ENCODE measurements around the gene KRT79.

The KRT79 gene

DNA sequence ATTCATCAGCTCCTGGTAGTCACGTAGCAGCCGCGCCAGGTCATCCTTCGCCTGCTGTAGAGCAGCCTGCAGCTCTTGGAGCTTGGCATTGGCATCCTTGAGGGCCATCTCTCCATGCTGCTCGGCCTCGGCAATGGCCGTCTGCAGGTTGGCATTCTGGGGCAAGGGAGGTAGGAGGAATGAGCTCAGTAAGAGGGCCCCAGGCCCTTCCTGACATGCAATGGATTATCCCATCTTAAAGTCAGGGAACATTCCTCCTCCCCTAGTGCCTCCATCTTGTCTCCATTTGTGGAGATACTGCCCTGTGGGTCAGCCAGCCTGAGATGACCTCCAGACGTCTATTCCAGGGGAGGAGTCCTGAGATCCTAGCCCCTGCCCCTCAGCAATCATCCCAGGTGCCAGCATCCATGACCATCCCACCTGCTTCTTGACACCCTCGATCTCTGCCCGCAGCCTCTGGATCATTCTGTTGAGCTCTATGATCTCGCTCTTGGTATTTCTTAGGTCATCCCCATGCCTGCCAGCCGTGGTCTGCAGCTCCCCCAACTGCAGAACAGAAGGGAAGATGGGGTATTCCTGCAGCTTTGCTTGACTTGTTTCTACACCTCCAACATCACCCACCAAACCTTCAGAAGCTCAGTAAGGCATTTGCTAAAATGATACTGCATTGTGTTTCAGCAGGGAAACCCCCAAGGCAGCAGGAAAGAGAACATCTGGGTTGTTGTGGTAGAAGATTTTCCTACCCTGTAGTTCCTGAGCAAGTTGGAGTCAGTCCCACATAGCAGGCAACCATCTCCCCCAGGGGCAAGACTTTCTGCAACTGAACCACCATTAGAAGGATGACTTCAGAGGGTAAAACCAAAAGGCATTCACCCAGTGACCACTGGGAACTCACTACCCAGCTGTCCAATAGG lies 42.6 kb downstream of the KRT79 start:
- no peak for DNase-seq (ENCODE audit: low spot score)

DNA sequence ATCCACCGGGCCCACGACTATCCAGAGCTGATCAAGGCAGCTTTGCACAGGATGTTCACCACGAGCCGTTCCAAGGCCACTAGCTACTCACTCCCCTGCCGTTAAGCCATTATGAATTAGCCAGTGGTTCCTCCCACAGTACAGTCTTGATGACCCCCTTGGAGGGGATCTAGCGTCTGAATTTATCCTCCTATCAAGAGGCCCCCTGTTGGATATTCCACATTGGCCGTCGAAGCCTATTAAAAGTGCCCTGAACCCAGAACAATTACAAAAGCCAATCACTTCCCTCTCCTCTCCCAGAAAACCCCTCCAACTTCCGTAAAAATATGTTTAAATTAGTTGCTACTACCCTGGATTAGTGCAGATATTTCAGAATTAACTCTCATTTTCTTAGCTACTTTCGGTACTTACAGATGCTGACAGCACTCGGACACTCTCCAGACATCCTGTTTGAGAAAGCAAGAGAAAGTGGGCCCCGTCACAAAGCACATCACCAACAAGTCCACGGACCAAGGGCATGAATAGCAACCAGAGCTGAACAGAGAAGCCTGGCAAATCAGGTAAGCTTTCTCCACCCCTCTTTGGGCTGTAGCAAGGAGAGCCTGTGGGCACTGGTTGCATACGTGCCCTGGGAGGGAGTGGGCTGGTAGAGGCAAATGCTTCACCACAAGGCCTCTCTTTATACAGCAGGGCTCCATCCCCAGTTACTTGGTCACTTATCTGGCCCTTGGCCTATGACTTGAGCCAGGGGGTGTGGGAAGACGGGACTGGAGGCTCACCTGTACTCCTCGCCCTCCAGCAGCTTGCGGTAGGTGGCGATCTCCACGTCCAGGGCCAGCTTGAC lies 43.5 kb downstream of the KRT79 start:
- DNase-seq (ENCODE audit: low spot score): no peak

DNA sequence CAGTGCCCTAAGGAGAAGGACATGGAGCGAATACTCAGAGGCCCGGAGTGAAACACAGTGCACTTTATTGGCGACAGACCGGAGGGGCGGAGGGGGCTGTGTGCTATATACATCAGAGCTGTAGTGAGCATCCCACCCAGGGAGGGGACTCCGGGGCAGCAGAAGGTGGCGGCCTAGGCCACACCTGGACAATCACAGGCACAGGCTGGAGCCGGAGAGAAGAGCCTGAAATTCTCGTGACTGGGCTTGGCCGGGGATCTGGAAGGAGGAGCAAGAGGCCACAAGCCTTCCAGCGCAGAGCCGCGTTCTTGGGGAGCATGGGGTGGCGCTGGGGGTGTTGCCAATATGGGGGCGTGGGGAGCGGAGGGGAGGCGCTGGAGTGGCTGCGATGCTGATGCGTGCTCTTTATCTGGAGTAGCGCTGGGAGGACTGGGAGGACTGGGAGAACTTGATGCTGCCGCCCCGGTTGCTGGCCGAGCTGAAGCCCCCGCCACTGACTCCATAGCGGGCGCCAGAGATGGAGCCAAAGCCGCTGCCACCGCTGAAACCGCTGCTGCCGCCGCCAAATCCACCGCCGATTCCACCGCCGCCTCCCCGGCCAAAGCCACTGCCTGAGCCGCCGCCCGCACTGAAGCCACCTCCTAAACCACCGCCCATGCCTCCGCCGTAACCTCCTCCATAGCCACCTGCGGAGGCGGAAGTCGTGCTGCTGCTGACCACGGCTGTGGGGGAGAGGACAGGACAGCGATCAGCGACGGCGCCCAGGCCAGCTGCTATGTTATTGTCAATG lies 44.3 kb downstream of the KRT79 start:
- DNase-seq (ENCODE audit: low spot score): no peak

DNA sequence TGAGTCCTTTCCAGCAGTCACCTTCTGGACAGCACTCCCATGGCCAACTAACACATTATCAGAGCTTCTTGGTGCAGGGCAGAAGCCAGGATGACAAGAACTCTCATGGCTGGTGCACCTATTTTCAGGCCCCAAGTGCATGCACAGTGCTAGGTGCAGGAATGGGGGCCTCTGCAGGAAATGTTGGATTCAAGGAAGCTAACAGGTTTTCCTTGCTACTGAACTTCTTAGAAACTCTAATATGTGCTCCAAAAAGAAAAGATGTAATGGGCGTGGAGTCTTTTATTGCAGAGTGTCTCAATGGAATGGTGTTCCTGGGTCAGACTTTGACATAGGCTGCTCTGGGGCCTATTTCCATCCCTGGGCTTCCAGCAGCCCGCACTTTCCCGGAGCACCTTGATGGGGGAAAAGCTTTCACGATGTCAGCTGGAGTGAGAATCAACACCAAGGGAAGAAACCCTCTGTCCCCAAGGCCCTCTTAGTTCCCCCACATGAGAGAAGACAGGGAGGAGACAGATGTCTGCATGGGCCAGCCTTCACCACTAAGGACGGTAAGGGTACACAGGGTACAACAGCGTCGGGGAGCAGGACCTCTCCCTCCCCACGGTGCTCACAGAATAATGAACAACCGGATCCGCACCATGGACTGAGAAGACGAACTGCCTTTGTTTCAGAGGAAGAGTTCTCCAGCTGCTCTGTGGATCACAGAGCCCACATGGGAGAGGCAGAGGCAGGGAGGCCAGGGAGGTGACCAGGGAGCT lies 45.1 kb downstream of the KRT79 start:
- no peak for DNase-seq (ENCODE audit: low spot score)

DNA sequence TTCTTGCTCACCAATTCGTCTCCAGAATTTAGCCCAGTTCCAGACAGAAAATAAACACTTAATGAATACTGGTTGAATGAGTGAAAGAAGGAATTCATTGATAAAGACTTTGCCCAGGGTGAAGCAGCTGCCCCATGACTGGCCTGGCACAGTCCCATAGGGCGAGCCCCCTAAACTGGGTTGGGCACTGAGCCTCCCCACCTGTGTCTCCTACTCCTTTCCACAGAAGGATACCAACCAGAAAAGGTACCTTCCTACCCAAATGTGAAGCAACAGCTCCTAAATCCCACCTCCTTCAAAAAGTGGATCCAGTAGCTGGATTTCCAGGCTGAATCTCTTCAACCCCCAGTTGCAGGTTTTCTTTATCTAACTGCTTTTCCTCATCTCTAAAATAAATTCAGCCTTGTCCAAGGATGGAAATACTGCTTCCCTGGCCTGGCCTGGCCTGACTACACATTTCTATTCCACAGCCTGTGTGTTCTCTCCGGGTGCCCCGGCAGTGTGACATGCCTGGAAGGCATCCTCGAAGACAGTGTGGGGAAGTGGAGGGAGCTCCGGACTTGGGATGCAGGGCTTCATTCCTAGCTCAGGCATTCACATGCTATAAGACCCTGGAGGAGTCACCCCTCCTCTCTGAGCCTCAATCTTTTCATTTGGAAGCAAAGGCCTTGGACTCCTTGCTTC lies 45.8 kb downstream of the KRT79 start:
- DNase-seq (ENCODE audit: low spot score): no peak

DNA sequence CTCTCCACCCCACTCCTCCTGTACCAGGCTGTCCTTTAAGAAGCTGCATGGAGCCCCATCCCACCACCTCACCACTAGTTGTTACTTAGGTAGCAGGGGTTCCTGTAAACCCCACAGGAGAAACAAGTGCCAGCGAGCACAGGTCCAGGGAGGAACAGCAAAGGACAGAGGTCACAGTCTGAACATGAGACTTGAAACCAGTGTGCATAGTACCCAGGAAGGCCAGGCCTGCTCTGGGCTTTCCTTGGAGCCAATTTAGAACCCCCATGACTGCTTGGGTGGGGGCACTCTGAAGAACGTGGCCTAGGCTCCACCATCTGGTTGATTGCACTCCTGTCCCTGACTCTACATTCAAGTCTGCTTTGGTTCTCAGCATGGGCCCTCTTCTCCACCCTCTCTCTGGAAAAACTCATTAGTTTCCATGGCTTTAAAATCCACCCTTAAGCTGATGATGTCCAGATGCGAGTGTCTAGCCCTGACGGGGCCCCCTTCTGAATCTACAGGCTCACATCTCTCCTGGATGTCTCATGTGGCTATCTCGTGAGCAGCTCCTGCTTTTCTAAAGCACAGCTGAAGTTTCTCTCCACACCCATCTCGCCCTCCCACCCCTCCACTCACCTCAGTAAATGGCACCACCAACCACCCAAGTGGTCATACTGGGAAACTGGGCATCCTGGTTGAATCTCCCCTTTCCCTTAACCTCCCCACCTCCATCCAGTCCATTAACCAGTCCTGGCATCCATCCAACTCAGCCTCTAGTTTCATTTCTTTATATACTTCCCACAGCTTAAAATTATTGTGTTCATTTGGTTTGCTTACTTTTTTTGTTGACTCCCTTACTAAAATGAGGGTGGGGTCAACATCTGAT lies 46.6 kb downstream of the KRT79 start:
- no peak for DNase-seq (ENCODE audit: low spot score)

DNA sequence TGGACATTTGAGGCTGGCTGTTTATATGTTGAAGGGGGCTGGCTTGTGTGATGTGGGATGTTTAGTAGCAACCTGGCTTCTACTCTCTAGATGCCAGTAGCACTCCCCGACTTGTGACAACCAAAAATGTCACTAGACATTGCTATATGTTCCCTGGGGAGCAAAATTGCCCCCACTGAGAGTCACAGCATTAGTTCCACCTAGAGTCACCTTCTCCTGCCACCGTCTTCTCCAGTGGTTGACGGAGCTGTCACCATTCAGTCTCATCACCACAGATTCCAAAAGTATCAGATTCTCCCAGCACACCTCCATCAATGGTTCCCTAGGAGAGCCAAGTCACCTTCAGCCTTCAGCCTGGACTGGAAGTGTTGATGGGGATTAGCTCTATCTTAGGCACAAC lies 49.2 kb downstream of the KRT79 start:
- DNase-seq (ENCODE audit: low spot score): peak; percentile 17

DNA sequence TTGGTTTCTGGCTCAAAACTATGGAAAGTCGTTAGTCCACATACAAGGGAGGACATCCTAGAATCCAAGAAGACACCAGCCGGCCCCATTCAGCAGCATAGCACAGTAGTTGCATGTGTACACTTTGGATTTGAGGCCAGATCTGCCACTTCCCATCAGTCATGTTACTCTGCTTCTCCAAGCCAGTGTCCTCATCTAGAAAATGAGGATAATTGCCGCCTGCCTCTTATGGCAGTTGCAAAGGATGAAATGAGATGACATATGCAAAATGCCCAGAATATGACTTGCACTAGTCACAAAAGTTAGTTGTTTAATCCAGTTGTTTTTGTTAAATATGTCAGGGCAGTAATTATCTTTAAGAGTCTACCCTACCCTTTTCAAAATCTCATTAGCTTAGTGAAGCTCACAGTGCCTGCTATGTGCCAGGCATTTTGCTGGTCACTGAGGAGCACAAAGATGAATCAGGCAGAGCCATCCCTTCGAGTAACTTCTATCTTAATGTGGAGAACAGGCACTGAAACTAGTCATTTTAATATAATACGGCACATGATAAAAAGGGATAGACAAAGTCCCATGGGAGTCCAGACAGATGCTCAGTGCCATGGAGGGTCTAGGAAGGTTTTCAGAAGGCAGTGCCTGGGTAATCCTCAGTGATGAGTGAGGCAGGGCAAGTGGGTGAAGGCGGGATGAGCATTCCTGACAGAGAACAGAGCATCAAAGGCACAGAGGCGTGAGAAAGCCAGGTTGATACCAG lies 50.4 kb downstream of the KRT79 start:
- DNase-seq (ENCODE audit: low spot score): no peak

DNA sequence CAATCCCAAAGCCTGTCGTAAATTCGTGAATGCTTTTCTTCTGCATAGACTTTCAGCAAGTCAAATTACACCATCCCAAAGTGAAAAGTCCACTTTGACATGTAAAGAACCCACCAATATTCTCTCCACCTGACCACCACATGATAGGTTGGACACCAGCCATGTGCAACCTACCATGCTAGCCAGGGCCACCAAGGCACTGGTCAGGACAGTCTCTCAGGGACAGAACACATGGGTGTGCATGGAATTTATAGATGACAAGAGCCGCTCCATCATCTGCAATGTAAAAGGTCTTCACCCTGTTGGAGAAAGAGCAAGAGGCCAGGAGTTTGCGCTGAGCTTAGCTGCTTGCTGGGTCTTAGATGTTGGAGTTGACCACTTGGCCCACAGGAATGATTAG lies 51.6 kb downstream of the KRT79 start:
- no peak for DNase-seq (ENCODE audit: low spot score)

DNA sequence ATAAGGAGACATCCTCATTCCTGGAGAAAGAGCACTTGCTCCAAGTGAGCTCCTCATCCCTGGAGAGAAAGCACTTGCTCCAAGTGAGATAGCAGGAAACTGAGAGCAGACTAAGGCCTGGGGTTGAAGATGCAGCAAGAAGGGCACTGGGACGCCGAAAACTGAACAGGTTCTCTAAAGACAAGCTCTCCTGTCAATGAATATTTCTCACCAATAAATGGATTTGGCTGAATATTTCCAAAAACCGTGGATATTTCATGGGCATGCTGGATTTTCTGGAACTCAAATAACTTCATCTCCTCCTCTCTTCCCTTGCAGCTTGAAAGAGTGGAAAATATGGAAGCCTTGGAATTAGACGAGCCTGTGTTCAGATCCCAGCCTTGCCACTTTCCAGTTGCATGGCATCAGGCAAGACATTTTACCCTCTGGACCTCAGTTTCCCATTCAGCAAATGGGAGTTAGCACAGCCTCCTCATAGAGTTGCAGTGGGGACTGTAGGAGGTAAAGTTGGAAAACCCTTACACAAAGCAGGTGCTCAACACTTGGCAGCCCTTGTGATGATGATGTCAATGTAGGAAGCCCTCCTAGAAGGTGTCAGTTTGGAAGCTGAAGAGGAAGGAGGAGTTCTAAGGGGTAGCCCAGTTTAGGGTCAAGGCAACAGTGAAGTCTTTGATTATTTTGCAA lies 52.6 kb downstream of the KRT79 start:
- DNase-seq (ENCODE audit: low spot score): no peak

DNA sequence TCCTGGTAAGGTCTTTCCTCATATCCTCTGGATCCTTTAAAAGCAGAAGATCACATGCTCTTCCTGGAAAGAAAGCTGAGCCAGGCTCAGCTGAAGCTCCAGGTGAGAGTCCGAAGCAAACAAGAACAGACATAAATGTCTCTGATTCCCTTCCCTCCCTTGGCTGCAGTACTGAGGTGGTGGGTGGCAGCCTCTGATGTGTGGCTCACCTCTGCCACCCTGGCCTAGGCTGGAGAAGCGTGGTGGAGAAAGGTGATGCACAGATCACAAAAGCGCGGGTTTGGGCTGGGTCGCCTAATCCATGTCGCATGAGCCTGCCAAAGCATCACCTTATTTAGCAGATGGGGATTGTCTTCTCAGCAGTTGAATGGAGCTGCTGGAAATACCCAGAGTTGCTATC lies 54.2 kb downstream of the KRT79 start:
- DNase-seq (ENCODE audit: low spot score): no peak

DNA sequence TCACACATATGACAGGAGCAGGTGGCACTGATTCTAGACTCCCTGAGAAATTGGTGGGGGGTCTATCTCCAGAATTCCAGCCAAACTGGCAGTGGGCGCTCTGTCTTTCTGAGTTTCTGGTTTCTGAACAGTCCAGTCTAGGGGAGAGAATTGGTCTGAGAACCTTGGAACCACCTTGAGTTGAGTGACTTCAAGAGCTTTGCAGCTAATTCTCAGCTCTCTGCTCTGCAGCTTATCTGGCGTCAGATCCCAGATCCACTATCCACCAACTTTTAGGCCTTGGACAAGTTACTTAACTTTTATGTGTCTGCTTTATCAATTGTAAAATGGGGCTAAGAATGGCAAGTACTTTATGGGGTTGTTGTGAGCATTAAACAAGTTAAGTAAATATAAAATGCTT lies 55.3 kb downstream of the KRT79 start:
- no peak for DNase-seq (ENCODE audit: low spot score)

DNA sequence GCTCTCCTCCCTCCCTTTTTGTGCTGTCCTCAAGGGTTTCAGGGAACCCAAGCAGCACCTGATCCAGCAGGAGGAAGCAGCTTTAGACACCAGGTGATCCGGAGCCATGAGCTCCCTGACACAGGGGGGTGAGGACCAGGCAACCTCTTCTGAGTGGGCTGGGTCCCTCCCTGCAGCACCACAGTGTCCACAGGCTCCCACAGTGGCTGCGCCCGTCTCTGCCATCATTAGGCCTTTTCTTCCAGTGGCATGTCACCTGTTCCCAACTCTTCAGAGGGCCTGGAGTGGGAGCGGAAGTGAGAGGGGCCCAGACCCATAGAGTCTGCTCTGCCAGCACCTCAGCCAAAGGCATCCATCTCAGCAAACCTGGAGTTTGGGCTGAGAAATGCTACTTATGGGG lies 56.5 kb downstream of the KRT79 start:
- no peak for DNase-seq (ENCODE audit: low spot score)

DNA sequence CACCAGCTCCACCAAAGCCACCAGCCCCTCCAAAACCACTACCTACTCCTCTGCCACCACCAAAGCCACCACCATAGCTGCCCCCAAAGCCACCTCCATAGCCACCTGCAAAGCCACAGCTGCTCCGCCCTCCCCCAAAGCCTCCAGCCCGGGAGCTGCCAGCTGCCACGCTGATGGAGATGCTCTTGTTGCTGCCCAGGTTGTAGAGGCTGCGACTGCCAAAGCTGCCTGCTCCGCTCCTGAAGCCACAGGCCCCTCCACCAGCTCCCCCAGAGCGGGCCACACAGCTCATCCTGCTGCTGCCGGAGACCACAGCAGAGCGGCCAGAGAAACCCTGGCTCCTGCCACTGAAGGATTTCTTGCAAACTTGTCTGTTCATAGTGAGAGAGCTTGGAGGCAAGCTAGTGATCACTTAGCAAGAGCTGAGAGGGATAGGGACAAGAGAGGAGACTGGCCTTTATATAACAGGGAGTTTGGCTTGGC lies 57.2 kb downstream of the KRT79 start, which contains the start of gene KRT76:
Gene KRT76 (minus strand): TSS at position 433 of the 483 bp plus-strand sequence. CDS start 54 bp downstream, at position 379.
- DNase-seq (ENCODE audit: low spot score): no peak

DNA sequence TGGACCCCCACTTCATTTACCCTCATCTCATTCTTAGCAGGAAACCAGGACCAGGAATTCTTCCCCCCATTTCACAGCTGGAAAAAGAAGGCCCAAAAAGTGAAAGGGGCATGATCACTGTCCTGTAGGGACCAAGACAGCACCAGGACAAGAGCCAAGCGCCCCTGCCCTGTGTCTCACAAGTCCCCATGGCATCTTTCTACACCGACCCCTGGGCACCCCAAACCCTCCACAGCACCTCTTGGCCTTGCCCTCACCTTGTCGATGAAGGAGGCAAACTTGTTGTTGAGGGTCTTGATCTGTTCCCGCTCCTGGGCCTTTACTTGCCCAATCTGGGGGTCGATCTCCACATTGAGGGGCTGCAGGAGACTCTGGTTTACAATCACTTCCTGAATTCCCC lies 57.7 kb downstream of the KRT79 start:
- no peak for DNase-seq (ENCODE audit: low spot score)

DNA sequence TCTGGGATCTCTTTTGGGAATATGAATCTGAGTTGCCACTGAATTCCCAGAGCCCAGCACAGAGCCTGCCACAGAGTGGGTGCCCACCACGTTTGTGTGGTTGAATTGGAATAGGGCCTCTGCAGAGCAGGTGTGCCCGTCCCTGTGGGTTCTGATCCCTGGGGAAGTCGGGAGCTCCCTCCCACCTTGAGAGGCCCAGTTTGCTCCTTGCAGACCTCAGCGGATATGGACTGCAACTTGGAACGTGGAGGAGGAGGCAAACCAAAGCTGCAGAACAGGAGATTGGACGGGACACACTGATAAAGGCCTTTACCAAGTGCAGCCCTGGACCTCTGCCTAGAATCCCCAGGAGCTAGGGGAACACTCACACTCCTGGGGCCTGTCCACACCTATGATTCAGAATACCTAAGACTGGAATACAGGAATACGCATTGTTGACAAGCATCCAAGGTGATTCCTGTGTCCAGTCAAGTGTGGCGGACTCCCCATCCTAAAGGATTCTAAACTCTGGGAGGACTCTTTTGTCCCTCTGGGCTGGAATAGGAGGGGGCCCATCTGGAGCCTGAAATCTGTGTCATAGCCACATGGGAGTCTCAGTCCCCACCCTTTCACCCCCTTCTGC lies 59.4 kb downstream of the KRT79 start:
- DNase-seq (ENCODE audit: low spot score): no peak

DNA sequence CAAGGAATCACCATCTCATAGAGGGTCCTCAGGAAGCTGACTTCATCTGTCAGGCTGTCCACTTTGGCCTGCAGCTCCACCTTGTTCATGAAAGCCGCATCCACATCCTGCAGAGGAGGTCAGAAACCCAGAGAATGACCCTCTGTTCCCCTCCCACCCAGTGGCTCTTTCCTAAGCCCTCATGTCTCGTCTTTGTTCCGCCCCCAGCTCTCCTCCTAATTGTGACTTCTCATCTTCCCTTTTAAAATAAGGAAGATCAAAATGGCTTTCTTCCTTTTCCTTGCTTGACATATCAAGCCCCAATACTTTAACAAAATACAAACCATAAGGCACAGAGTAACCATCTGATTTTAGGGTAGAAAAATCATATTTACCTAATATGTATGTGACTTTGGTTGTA lies 61.3 kb downstream of the KRT79 start:
- peak; percentile 3 for DNase-seq (ENCODE audit: low spot score)

DNA sequence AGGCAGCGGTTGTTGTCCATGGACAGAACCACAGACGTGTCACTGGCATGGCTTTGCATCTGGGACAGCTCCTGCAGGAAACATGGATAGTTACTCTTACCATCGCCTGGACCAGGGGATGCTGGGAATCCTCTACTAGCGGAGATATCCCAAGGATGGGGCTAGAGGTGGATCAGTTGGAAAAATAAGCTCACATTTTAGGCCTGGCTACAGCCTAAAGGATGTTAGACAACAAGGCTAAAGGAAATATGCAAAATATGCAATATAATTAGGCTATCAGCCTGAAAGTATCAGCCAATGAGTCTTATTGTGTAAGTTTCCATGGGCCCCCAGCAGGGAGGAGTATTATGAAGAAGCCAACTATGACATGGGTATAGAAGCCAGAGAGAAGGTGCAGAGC lies 61.9 kb downstream of the KRT79 start:
- no peak for DNase-seq (ENCODE audit: low spot score)
